ENCODE data around the gene STAMBPL1. TPM values are rescaled to one million over a fixed set of nuclear protein-coding genes. Genes with fewer than 3 reads are reported as not detected.

STAMBPL1 gene
- total and polyA plus RNA-seq, 8 donors: 1.2 to 3.5 (median 2.3) TPM

DNA sequence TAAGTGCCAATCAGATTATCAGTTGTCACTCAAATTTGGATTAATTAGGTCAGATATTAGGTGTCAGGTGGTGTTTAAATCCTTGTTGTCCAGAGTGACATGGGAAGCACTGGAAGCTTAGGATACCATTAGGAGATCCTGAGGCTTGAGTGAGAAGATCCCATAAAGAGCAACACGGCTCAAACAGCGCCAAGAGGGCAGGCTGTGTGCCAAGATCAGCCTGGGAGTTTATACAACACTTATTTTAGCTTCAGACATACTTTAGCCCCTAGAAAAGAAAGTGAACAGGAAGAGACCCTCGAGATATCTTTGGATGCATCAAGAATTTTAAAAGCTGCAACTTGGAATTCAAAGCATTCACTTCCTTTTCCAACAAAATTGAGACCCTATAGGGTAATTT, 86.8 kb downstream of the STAMBPL1 start:
- ATAC-seq (no peak), DNase-seq (no peak), FAIRE-seq (no peak)
- H3K36me3 ChIP-seq: no peaks in the 10 kb centered on the region
- no peaks in the 10 kb centered on the region for H3K4me1 ChIP-seq
- WGBS, 2 donors: 44% methylated on average over 3 of the region's 3 CpGs
- no peaks in the 10 kb centered on the region for H3K27me3 ChIP-seq
- intact Hi-C loops (cut with DNase I): no loop called here
- no peaks in the 10 kb centered on the region for H3K9me3 ChIP-seq
- no peak overlapping the region for H3K4me3 ChIP-seq
- no peak overlapping the region for H3K27ac ChIP-seq
- TF ChIP-seq, protein P1, sequence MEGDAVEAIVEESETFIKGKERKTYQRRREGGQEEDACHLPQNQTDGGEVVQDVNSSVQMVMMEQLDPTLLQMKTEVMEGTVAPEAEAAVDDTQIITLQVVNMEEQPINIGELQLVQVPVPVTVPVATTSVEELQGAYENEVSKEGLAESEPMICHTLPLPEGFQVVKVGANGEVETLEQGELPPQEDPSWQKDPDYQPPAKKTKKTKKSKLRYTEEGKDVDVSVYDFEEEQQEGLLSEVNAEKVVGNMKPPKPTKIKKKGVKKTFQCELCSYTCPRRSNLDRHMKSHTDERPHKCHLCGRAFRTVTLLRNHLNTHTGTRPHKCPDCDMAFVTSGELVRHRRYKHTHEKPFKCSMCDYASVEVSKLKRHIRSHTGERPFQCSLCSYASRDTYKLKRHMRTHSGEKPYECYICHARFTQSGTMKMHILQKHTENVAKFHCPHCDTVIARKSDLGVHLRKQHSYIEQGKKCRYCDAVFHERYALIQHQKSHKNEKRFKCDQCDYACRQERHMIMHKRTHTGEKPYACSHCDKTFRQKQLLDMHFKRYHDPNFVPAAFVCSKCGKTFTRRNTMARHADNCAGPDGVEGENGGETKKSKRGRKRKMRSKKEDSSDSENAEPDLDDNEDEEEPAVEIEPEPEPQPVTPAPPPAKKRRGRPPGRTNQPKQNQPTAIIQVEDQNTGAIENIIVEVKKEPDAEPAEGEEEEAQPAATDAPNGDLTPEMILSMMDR (IDR thresholded peaks at IDR 0.05): no peak

DNA sequence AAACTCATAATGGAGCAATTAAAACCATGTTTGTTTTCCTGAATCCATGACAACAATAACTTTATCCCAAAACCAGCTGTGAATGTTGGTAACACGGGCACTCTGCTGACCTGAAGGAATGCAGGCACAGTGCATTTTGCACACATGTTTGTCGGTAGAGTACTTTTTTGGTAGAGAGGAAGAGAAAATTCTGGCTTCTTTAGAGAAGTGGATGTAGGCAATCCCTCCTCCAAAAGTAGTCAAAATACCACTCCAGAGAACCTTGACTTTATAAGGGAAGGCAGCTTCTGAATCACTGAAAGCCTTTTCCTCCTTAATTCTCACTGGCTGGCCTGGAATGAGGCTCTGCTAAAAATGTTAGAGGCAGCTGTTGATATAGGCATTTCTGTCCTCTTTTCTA, 88.3 kb downstream of the STAMBPL1 start:
- H3K4me1 ChIP-seq: no peaks in the 10 kb centered on the region
- H3K27ac ChIP-seq: no peak overlapping the region
- TF ChIP-seq, protein P1 (IDR thresholded peaks at IDR 0.05): no peak
- WGBS, 2 donors: 80 to 88% methylated on average over 2 of the region's 2 CpGs
- H3K27me3 ChIP-seq: no peaks in the 10 kb centered on the region
- H3K4me3 ChIP-seq: no peak overlapping the region
- DNase-seq (no peak), FAIRE-seq (no peak), ATAC-seq (no peak)
- no peaks in the 10 kb centered on the region for H3K9me3 ChIP-seq
- intact Hi-C loops (cut with DNase I): no loop called here
- H3K36me3 ChIP-seq: no peaks in the 10 kb centered on the region

DNA sequence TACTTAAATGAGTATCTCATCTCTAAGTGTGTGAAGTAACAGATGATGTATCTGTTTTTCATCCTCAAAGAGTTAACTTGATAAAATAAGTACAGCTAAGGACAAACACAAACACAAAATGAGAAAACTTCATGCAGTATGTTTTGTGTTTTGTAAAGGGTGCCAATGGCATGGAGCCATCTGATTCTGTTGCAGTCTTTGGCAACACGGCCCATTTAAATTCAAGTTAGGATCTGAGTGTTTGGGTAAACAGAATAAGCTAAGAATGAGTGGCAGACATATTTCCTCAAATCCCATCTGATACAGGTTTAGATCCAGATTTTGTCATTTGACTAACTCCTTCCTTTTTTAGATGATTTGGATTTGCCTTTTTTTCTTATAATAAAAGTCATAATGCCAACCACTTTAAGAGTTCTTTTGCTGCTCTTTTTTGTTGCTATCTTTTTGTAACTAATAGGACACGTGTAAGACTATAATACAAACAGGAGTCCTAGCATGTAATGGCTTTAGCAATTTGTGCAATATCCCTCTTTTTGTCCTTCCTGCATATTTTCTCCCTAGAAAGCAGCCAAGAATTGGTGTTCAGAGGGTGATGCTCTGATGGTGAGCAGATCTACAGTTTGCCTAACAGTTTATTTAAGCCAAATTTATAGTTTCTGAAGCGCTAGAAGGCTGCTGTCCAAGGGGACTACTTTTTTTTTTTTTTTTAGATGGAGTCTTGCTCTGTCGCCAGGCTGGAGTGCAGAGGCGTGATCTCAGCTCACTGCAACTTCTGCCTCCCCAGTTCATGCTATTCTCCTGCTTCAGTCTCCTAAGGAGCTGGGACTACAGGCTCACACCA, 91.4 kb downstream of the STAMBPL1 start:
- no peak for FAIRE-seq
- H3K4me3 ChIP-seq: no peak overlapping the region
- H3K4me1 ChIP-seq: peaks cover 5 to 13% (median 10%) of the 10 kb centered on the region in 3 donors
- 69 to 70% methylated on average over 5 of the region's 5 CpGs for WGBS, 2 donors
- H3K9me3 ChIP-seq: no peaks in the 10 kb centered on the region
- no peaks in the 10 kb centered on the region for H3K27me3 ChIP-seq
- no peak for DNase-seq
- TF ChIP-seq, protein P1 (IDR thresholded peaks at IDR 0.05): no peak
- no peak for ATAC-seq
- intact Hi-C loops (cut with DNase I): no loop called here
- H3K36me3 ChIP-seq: no peaks in the 10 kb centered on the region
- H3K27ac ChIP-seq: no peak overlapping the region

Other genes starting within 250 kb of the STAMBPL1 start
- not detected for gene LIPF, start 215.8 kb upstream of the STAMBPL1 start, total RNA-seq
- 1 to 10 TPM in 1 of 2 donors, not detected in 1; 1.2 TPM for gene LIPF, start 215.8 kb upstream of the STAMBPL1 start, polyA plus RNA-seq
- gene LIPK, start 174.0 kb upstream of the STAMBPL1 start, total RNA-seq: not detected
- not detected for gene LIPK, start 174.0 kb upstream of the STAMBPL1 start, polyA plus RNA-seq
- gene LIPN, start 120.2 kb upstream of the STAMBPL1 start, total RNA-seq: not detected
- gene LIPN, start 120.2 kb upstream of the STAMBPL1 start, polyA plus RNA-seq: not detected
- gene LIPM, start 77.5 kb upstream of the STAMBPL1 start, total RNA-seq: not detected
- gene LIPM, start 77.5 kb upstream of the STAMBPL1 start, polyA plus RNA-seq: not detected
- gene ANKRD22, start 28.4 kb upstream of the STAMBPL1 start, total RNA-seq: 10 to 100 TPM in 1 of 6 donors, 1 to 10 TPM in 5; 2.3 to 17.4 (median 4.3) TPM
- gene ANKRD22, start 28.4 kb upstream of the STAMBPL1 start, polyA plus RNA-seq: 1 to 10 TPM; 3.4 to 3.6 TPM
- gene ACTA2, start 72.5 kb downstream of the STAMBPL1 start, total RNA-seq: 10 to 100 TPM in 4 of 6 donors, 1 to 10 TPM in 2; 8.1 to 78.7 (median 17.5) TPM
- gene ACTA2, start 72.5 kb downstream of the STAMBPL1 start, polyA plus RNA-seq: 10 to 100 TPM; 58.0 to 78.4 TPM
- 10 to 100 TPM in 1 of 6 donors, 1 to 10 TPM in 5; 2.6 to 10.3 (median 4.1) TPM for gene FAS, start 110.6 kb downstream of the STAMBPL1 start, total RNA-seq
- gene FAS, start 110.6 kb downstream of the STAMBPL1 start, polyA plus RNA-seq: 1 to 10 TPM; 1.4 to 2.8 TPM

All from pancreas (tissue), 10 donors.